ENCODE results near the gene STIM1.

GRCh38 chr11:3985631-3986030, 130.2 kb downstream of the STIM1 start:
- TF ChIP-seq, protein P1, sequence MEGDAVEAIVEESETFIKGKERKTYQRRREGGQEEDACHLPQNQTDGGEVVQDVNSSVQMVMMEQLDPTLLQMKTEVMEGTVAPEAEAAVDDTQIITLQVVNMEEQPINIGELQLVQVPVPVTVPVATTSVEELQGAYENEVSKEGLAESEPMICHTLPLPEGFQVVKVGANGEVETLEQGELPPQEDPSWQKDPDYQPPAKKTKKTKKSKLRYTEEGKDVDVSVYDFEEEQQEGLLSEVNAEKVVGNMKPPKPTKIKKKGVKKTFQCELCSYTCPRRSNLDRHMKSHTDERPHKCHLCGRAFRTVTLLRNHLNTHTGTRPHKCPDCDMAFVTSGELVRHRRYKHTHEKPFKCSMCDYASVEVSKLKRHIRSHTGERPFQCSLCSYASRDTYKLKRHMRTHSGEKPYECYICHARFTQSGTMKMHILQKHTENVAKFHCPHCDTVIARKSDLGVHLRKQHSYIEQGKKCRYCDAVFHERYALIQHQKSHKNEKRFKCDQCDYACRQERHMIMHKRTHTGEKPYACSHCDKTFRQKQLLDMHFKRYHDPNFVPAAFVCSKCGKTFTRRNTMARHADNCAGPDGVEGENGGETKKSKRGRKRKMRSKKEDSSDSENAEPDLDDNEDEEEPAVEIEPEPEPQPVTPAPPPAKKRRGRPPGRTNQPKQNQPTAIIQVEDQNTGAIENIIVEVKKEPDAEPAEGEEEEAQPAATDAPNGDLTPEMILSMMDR (IDR thresholded peaks at IDR 0.05; ENCODE audit: insufficient read depth, low read length) = no peak
- TF ChIP-seq POLR2AphosphoS5 (IDR thresholded peaks at IDR 0.05; ENCODE audit: low read depth) (no peak), REST (IDR thresholded peaks at IDR 0.05; ENCODE audit: insufficient replicate concordance, low read depth) (no peak), SPI1 (IDR thresholded peaks at IDR 0.05; ENCODE audit: borderline replicate concordance, low read depth) (no peak), GABPA (IDR thresholded peaks at IDR 0.05; ENCODE audit: low read depth) (no peak)

All from HL-60 (cell line).